ENCODE data around the gene PTGS2.

The PTGS2 gene

DNA sequence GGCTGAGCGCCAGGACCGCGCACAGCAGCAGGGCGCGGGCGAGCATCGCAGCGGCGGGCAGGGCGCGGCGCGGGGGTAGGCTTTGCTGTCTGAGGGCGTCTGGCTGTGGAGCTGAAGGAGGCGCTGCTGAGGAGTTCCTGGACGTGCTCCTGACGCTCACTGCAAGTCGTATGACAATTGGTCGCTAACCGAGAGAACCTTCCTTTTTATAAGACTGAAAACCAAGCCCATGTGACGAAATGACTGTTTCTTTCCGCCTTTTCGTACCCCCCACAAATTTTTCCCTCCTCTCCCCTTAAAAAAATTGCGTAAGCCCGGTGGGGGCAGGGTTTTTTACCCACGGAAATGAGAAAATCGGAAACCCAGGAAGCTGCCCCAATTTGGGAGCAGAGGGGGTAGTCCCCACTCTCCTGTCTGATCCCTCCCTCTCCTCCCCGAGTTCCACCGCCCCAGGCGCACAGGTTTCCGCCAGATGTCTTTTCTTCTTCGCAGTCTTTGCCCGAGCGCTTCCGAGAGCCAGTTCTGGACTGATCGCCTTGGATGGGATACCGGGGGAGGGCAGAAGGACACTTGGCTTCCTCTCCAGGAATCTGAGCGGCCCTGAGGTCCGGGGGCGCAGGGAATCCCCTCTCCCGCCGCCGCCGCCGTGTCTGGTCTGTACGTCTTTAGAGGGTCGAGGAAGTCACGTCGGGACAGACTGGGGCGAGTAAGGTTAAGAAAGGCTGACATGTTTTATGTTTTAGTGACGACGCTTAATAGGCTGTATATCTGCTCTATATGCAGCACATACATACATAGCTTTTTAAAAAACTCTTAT lies at the start of gene PTGS2:
Gene PTGS2, minus strand, starts transcription at position 179 of the 817 bp plus-strand sequence. Its CDS starts 133 bp downstream, at position 46.
- peak; percentile 98 to 99 for DNase-seq (ENCODE audit: low read depth in 2 of 2)
- H3K4me3 ChIP-seq (replicated peaks in 1 of 2; ENCODE audit: low read depth in 2 of 2, low read length in 2 of 2), result peak within 1 kb of the TSS; percentile 79 to 81
- TF ChIP-seq CTCF (IDR thresholded peaks at IDR 0.05; ENCODE audit: low read depth, low read length), result peak; percentile 56

DNA sequence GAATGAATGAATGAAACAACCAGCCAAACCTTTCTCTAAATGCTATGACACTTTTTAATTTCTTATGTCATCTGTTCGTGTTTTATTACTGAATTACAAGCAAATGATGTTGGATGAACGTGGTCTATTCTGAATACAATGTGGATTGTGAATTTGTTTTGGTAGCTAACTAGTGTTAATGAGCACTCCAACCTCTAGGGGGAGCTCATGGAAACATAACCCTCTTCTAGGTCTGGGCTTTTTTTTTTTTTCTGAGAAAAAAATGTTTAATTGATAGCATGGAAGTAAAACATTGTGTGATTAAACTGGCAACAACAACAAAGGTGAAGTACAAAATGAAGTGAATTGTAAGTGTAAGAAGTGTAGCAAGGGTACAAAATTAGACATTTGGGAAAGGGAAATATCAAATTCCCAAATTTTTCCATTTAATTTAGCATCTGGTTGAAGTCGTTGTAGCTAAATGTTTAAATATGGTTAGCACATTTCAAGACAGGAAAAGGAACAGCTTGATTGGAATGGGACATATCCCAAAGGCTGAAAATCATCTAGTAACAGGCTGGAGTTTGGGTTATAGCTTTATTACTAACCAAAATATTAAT lies 42.6 kb upstream of the PTGS2 start:
- DNase-seq (ENCODE audit: low read depth in 2 of 2), result peak; percentile 68 to 72
- no peak overlapping the region for H3K4me3 ChIP-seq (replicated peaks in 1 of 2; ENCODE audit: low read depth in 2 of 2, low read length in 2 of 2)
- peak; percentile 66 for TF ChIP-seq CTCF (IDR thresholded peaks at IDR 0.05; ENCODE audit: low read depth, low read length)

GRCh38 chr1:186717286-186717685 lies 37.1 kb upstream of the PTGS2 start:
- TF ChIP-seq CTCF (IDR thresholded peaks at IDR 0.05; ENCODE audit: low read depth, low read length), result no peak
- peak in 1 of 2 donors; percentile 8 for DNase-seq (ENCODE audit: low read depth in 2 of 2)
- no peak overlapping the region for H3K4me3 ChIP-seq (replicated peaks in 1 of 2; ENCODE audit: low read depth in 2 of 2, low read length in 2 of 2)

DNA sequence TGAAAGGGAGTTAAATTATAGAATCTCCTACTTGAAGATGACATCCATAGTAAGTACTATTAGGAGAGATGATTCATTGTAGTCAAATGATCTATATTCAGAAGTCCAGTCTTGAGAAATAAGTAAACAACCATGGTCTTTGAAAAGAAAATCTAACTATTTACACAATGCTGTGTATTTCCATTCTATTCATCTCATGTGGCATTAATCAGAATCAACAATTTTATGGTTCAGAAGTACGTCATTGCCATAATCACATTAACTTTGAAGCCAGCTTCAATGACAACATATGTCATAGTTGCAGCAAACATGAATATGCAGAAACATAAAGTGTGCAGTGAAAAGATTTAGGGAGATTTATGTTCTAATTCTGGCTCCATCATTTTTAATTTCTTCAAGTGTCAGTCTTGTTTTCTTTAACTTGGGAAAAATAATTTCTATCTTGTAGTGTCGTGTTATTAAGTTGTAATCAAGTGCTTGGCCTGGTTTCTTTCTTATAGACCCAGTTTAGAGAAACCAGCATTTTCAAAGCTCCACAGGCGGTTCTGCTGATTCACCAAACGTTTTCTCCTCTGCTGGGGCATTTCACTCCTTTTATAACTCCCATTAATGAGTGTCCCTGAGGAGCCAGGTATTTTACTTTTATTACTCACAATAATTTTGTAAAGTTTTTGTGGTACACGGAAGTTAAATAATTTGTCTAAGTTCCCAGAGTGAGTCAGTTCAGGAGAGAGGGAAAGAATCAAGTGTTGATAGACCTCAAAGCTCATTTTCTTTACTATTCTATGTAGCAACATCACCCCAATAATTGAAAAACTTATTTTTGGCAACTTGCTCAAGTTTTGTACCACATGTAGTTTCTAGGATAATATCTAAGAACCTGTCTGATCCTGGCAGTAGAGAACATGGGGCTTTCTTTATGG lies 35.9 kb upstream of the PTGS2 start:
- TF ChIP-seq CTCF (IDR thresholded peaks at IDR 0.05; ENCODE audit: low read depth, low read length), result no peak
- no peak overlapping the region for H3K4me3 ChIP-seq (replicated peaks in 1 of 2; ENCODE audit: low read depth in 2 of 2, low read length in 2 of 2)
- DNase-seq (ENCODE audit: low read depth in 2 of 2), result peak in 1 of 2 donors; percentile 79

DNA sequence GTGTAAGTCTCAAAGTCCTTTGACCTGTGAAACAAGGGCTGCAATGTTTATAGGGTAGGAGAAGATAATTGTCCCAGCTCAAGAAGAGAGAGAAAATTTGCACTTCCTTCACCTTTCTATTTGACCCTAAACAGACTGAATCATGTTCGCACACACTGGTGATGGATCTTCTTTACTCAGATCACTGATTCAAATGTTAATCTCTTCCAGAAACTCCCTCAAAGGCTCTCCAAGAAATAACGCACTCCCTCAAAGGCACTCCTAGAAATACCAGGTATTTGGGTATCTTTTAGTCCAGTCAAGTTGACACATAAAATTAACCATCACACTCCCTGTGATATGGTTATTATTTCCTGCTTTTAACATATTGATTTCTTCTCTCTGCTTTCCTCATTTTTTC lies 30.5 kb upstream of the PTGS2 start:
- TF ChIP-seq CTCF (IDR thresholded peaks at IDR 0.05; ENCODE audit: low read depth, low read length), result no peak
- no peak for DNase-seq (ENCODE audit: low read depth in 2 of 2)

GRCh38 chr1:186708694-186709097 lies 28.5 kb upstream of the PTGS2 start:
- H3K4me3 ChIP-seq (replicated peaks in 1 of 2; ENCODE audit: low read depth in 2 of 2, low read length in 2 of 2), result no peak overlapping the region
- TF ChIP-seq CTCF (IDR thresholded peaks at IDR 0.05; ENCODE audit: low read depth, low read length), result no peak
- DNase-seq (ENCODE audit: low read depth in 2 of 2), result peak; percentile 33 to 85

More for the DNA sequence above, 30.5 kb upstream of the PTGS2 start:
- H3K4me3 ChIP-seq (replicated peaks in 1 of 2; ENCODE audit: low read depth in 2 of 2, low read length in 2 of 2), result no peak overlapping the region

Measured in cardiac fibroblast (primary cell).